ENCODE data around the gene MLXIP. TPM values are rescaled to one million over a fixed set of nuclear protein-coding genes. Genes with fewer than 3 reads are reported as not detected.
A peak's percentile ranks its signal among the peaks of the same experiment; 100 is the strongest.

MLXIP gene
- total RNA-seq, 4 donors from 2014 or later: 34.0 to 70.1 (median 46.2) TPM

DNA sequence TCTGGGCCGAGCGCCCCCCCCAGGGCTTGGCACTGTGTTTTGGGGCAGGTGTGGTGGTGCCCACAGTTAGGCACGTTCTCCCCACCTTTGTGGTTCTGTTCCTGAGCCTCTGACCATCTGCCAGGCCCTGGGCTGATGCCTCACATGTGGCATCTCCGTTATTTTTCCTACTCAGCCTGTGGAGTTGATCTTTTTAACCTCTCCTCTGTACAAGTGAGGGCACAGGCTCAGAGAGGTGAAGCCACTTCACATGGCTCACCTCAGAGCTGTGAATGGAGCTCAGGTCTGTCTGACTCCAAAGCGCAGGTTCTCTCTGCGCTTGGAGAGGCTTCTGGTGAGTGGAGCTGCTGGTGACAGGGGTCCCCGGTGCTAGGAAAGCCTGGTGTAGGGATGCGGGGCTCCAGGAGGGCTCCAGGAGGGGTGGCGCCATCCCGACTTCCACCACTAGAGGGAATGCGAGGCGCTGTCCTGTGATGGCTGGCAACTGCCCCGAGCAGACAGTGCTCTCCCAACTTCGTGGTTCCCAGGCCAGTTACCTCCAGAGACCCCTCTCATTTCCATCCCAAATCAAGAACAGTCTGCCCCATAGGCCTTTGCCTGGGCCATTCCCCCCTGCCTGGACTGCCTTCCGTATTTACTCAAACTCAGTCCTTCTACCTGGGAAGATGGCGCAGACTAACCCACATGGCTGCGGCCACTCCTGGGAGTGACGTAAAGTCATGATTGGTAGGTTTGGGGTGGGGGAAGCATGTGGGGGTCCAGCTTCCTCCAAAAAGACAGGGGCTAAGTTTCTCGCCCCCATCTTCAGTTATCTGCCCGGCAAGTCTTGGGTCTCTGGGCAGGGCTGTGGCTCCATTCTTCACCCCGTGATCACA lies 47.0 kb upstream of the MLXIP start:
- DNase-seq: peak; percentile 35 to 51
- no peak overlapping the region for H3K4me3 ChIP-seq (replicated peaks in 1 of 3)
- no peaks in the 10 kb centered on the region for H3K36me3 ChIP-seq
- peaks cover 58 to 62% of the 10 kb centered on the region in 2 donors for H3K4me1 ChIP-seq
- 75 to 78% methylated on average over 12 to 19 of the region's 21 CpGs for WGBS, 2 donors
- TF ChIP-seq POLR2A (IDR thresholded peaks at IDR 0.05): no peak
- TF ChIP-seq, protein P1, sequence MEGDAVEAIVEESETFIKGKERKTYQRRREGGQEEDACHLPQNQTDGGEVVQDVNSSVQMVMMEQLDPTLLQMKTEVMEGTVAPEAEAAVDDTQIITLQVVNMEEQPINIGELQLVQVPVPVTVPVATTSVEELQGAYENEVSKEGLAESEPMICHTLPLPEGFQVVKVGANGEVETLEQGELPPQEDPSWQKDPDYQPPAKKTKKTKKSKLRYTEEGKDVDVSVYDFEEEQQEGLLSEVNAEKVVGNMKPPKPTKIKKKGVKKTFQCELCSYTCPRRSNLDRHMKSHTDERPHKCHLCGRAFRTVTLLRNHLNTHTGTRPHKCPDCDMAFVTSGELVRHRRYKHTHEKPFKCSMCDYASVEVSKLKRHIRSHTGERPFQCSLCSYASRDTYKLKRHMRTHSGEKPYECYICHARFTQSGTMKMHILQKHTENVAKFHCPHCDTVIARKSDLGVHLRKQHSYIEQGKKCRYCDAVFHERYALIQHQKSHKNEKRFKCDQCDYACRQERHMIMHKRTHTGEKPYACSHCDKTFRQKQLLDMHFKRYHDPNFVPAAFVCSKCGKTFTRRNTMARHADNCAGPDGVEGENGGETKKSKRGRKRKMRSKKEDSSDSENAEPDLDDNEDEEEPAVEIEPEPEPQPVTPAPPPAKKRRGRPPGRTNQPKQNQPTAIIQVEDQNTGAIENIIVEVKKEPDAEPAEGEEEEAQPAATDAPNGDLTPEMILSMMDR (IDR thresholded peaks at IDR 0.05): peak; percentile 38 to 74 (median 61)
- no peak overlapping the region for H3K27ac ChIP-seq
- no peaks in the 10 kb centered on the region for H3K27me3 ChIP-seq
- H3K9me3 ChIP-seq: no peaks in the 10 kb centered on the region
- intact Hi-C loops (cut with DNase I): no loop called here

DNA sequence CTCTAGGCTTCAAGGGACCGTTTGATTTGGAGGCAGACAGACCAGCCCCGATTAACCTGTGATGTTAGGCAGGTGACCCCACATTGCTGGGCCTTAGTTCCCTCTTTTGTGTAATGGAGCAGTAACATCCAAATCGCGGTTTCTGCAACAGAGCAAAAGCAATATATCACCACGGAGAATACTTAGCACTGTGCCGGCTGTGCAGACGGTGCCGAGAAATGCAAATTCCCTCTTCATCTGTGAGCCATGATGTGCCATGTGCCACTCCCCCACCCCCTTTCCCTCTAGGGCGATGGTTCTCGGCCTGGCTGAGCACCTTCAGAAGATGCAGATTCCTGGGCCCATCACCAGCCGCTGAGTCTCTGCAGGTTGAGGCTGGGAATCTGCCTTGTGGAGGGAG lies 46.0 kb upstream of the MLXIP start:
- WGBS, 2 donors: 91 to 97% methylated on average over 11 of the region's 11 CpGs
- Histone ChIP-seq H3K4me3 (replicated peaks in 1 of 3) (no peak overlapping the region), H3K27me3 (no peaks in the 10 kb centered on the region), H3K27ac (no peak overlapping the region), H3K4me1 (peaks cover 51 to 53% of the 10 kb centered on the region in 2 donors), H3K9me3 (no peaks in the 10 kb centered on the region), H3K36me3 (no peaks in the 10 kb centered on the region)
- intact Hi-C loops (cut with DNase I): no loop called here
- TF ChIP-seq, protein P1 (IDR thresholded peaks at IDR 0.05): no peak
- TF ChIP-seq POLR2A (IDR thresholded peaks at IDR 0.05): no peak
- DNase-seq: no peak

DNA sequence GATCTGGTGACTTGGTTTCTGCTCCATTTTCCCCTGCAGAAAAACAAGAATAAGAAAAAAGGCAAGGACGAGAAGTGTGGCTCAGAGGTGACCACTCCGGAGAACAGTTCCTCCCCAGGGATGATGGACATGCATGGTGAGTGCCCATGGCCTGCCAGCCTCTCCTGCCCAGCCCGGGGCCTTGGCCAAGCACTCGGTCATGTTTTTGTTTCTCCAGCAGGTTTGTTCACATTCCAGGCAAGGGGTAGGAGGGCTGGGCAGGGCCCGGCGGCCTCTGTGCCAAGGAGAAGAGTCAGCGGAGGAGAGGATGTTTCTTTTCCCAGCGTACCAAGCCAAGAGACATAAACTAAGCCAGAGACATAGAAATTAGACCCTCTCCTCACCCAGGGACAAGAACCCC lies 43.3 kb upstream of the MLXIP start:
- Histone ChIP-seq H3K27me3 (no peaks in the 10 kb centered on the region), H3K4me1 (peaks cover 27% of the 10 kb centered on the region in 2 donors), H3K9me3 (no peaks in the 10 kb centered on the region), H3K27ac (peak overlapping the region; percentile 86 to 91 (median 90)), H3K4me3 (replicated peaks in 1 of 3) (no peak overlapping the region), H3K36me3 (no peaks in the 10 kb centered on the region)
- TF ChIP-seq, protein P1 (IDR thresholded peaks at IDR 0.05): no peak
- TF ChIP-seq POLR2A (IDR thresholded peaks at IDR 0.05): peak in 1 of 2 donors; percentile 20
- peak; percentile 98 for DNase-seq
- intact Hi-C loops (cut with DNase I): no loop called here
- WGBS, 2 donors: 25 to 33% methylated on average over 8 of the region's 8 CpGs

DNA sequence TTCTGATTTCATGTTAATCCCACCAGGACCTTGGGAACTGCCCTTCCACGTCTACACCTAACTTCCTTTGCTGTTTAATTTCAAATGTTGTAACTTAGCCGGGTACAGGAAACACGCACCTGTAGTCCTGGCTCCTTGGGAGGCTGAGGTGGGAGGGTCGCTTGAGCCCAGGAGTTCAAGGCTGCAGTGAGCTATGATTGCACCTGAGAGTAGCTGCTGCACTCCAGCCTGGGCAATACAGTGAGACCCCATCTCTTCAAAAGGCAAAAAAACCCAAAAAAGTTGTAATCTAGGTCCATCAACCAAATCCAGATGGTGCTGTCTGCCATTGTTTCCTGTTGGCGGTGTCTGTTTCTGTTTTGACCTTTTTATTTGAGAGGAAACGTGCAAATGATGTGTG lies 42.4 kb upstream of the MLXIP start:
- peak overlapping the region; percentile 86 to 91 (median 90) for H3K27ac ChIP-seq
- intact Hi-C loops (cut with DNase I): no loop called here
- TF ChIP-seq, protein P1 (IDR thresholded peaks at IDR 0.05): no peak
- TF ChIP-seq POLR2A (IDR thresholded peaks at IDR 0.05): no peak
- H3K4me3 ChIP-seq (replicated peaks in 1 of 3): no peak overlapping the region
- DNase-seq: no peak
- 91 to 98% methylated on average over 6 of the region's 6 CpGs for WGBS, 2 donors
- no peaks in the 10 kb centered on the region for H3K27me3 ChIP-seq
- no peaks in the 10 kb centered on the region for H3K36me3 ChIP-seq
- H3K9me3 ChIP-seq: no peaks in the 10 kb centered on the region
- peaks cover 22 to 26% of the 10 kb centered on the region in 2 donors for H3K4me1 ChIP-seq
